HG02970 (cell line): Measurements from ENCODE around the gene THRB.

ENCODE experiments used
- ATAC-seq: cut with Tn5 transposase; IDR thresholded peaks from one replicate; pipeline ENCODE4 v1.9.1; 2021; ENCODE audit warnings: mild to moderate bottlenecking, moderate library complexity, moderate number of reproducible peaks; ENCODE audit not compliant: unreplicated experiment, low FRiP score

THRB gene

DNA sequence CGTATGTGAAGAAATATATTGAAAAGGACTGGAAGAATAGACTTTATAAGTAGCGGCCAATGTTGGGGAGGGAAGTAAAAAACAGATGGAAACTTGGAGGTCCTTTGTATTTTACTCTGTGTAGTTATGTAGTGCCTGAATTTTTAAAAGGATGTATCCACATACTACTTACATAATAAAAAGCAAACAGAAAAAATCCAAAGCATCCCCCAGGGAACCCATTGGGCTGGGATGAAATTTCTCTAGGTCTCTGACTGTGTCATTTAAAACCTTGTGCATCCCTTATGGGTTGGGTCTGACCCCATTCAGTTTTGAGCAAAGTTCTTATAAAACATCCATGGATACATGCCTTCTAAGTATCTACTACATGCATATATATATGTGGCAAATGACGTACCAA, 408.4 kb downstream of the THRB start:
- ATAC-seq: no peak

DNA sequence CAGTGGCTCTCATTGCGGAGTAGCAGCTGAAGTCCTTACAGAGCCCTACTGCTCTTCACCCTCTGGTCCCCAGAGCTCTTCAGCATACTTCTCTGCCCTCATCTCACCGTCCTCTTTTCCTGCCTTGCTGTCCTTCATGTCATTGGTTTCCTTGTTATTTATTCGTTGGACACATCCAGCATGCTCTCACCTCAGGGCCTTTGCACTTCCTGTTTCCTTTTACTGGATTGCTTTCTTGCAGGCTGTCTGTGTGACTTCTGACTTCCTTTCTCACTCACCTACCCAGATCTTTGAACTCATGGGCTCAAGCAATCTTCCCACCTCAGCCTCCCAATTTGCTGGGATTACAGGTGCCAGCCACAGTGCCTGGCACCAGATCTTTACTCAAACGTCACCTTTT, 422.5 kb downstream of the THRB start:
- no peak for ATAC-seq

- ATAC-seq: no peak
These were observed 425.6 kb downstream of the THRB start for GRCh38 chr3:24069045-24069444.

- no peak for ATAC-seq
These were observed 427.2 kb downstream of the THRB start for GRCh38 chr3:24067483-24067882.
